Measurements from ENCODE around the gene RELN. TPM values are rescaled to one million over a fixed set of nuclear protein-coding genes. Genes with fewer than 3 reads are reported as not detected.
"Not testable (repeated sequence)": the region's sequence is repeated elsewhere in the genome, so short reads cannot be mapped to it uniquely, and the experiment has no call there.

The RELN gene
- total RNA-seq, 1 experiment from 2014 or later: 59.0 TPM

GRCh38 chr7:103833401-103833800 lies 156.1 kb downstream of the RELN start:
- DNase-seq: no peak
- Histone ChIP-seq H3K27ac (no peak overlapping the region), H3K36me3 (no peaks in the 10 kb centered on the region), H3K27me3 (no peaks in the 10 kb centered on the region), H3K4me1 (no peaks in the 10 kb centered on the region), H3K9me3 (replicated peaks) (no peaks in the 10 kb centered on the region), H3K4me3 (no peak overlapping the region)

- H3K9me3 ChIP-seq (replicated peaks): no peaks in the 10 kb centered on the region
- H3K36me3 ChIP-seq: no peaks in the 10 kb centered on the region
- no peak overlapping the region for H3K27ac ChIP-seq
- H3K4me1 ChIP-seq: no peaks in the 10 kb centered on the region
- H3K4me3 ChIP-seq: no peak overlapping the region
- H3K27me3 ChIP-seq: no peaks in the 10 kb centered on the region
- no peak for DNase-seq
Measured at GRCh38 chr7:103832438-103832837, 157.0 kb downstream of the RELN start.

GRCh38 chr7:103824251-103824650 lies 165.2 kb downstream of the RELN start:
- H3K4me1 ChIP-seq: no peaks in the 10 kb centered on the region; the same call in 1 of the 2 replicates
- no peak for DNase-seq
- H3K9me3 ChIP-seq (replicated peaks): no peaks in the 10 kb centered on the region
- H3K4me3 ChIP-seq: no peak overlapping the region
- no peaks in the 10 kb centered on the region for H3K36me3 ChIP-seq
- H3K27ac ChIP-seq: no peak overlapping the region
- no peaks in the 10 kb centered on the region for H3K27me3 ChIP-seq

DNA sequence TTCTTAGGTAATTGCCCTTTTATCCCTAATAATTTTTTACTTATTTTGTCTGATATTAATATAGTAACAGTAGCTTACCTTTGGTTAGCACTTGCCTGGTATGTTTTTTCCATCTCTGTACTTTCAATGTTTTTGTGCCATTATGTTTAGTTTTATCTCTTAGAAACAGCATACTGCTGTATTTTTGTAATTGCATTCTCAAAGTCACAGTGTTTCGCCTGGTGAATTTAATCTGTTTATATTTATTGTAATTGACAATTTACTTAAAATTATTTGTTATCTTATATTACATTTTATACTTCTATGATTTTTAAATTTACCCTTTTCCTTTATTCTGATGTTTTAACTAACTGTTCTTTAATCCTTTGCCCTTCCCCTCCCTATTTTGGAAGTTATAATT lies 166.4 kb downstream of the RELN start:
- Histone ChIP-seq H3K27ac (no peak overlapping the region), H3K4me1 (no peaks in the 10 kb centered on the region; the same call in 1 of the 2 replicates), H3K36me3 (no peaks in the 10 kb centered on the region), H3K9me3 (replicated peaks) (no peaks in the 10 kb centered on the region), H3K4me3 (no peak overlapping the region), H3K27me3 (no peaks in the 10 kb centered on the region)
- no peak for DNase-seq

GRCh38 chr7:103821092-103821491 lies 168.4 kb downstream of the RELN start:
- no peaks in the 10 kb centered on the region for H3K27me3 ChIP-seq
- DNase-seq: no peak
- no peaks in the 10 kb centered on the region for H3K36me3 ChIP-seq

GRCh38 chr7:103815972-103816371 lies 173.5 kb downstream of the RELN start:
- H3K27me3 ChIP-seq; H3K9me3 ChIP-seq (replicated peaks); H3K27ac ChIP-seq; H3K4me1 ChIP-seq; H3K36me3 ChIP-seq; DNase-seq; H3K4me3 ChIP-seq: not testable (repeated sequence)

More at GRCh38 chr7:103821092-103821491, 168.4 kb downstream of the RELN start:
- H3K27ac ChIP-seq: no peak overlapping the region
- no peaks in the 10 kb centered on the region; the same call in 1 of the 2 replicates for H3K4me1 ChIP-seq
- no peak overlapping the region for H3K4me3 ChIP-seq
- H3K9me3 ChIP-seq (replicated peaks): no peaks in the 10 kb centered on the region

DNA sequence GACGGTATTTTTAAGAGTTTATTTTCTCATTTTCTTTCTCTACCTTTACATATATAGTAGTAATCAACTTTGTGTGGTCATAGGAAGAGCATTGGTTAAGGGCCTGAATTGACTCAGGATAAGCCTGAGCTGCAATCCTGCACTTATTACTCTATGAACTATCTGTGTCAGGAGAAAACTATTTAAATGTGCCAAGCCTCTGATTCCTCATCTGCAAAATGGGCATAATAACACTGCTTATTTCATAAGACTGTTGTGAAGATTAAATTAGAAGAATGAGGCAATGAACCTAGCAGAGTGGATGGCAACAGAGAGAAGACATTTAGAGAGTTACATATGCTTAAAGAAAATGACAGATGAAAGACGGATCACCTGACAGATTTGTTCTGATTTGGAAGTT lies 175.5 kb downstream of the RELN start:
- H3K36me3 ChIP-seq: no peaks in the 10 kb centered on the region
- no peaks in the 10 kb centered on the region for H3K4me1 ChIP-seq
- DNase-seq: no peak
- H3K9me3 ChIP-seq (replicated peaks): no peaks in the 10 kb centered on the region
- no peak overlapping the region for H3K4me3 ChIP-seq
- no peak overlapping the region for H3K27ac ChIP-seq
- no peaks in the 10 kb centered on the region for H3K27me3 ChIP-seq

- DNase-seq: no peak
- no peaks in the 10 kb centered on the region for H3K36me3 ChIP-seq
- H3K27ac ChIP-seq: no peak overlapping the region
- no peaks in the 10 kb centered on the region for H3K27me3 ChIP-seq
- no peaks in the 10 kb centered on the region for H3K9me3 ChIP-seq (replicated peaks)
- no peaks in the 10 kb centered on the region for H3K4me1 ChIP-seq
- no peak overlapping the region for H3K4me3 ChIP-seq
Measured at GRCh38 chr7:103811997-103812396, 177.5 kb downstream of the RELN start.

GRCh38 chr7:103811290-103811689 lies 178.2 kb downstream of the RELN start:
- Histone ChIP-seq H3K4me3 (no peak overlapping the region), H3K4me1 (no peaks in the 10 kb centered on the region), H3K27ac (no peak overlapping the region), H3K27me3 (no peaks in the 10 kb centered on the region), H3K36me3 (no peaks in the 10 kb centered on the region), H3K9me3 (replicated peaks) (no peaks in the 10 kb centered on the region)
- DNase-seq: no peak

DNA sequence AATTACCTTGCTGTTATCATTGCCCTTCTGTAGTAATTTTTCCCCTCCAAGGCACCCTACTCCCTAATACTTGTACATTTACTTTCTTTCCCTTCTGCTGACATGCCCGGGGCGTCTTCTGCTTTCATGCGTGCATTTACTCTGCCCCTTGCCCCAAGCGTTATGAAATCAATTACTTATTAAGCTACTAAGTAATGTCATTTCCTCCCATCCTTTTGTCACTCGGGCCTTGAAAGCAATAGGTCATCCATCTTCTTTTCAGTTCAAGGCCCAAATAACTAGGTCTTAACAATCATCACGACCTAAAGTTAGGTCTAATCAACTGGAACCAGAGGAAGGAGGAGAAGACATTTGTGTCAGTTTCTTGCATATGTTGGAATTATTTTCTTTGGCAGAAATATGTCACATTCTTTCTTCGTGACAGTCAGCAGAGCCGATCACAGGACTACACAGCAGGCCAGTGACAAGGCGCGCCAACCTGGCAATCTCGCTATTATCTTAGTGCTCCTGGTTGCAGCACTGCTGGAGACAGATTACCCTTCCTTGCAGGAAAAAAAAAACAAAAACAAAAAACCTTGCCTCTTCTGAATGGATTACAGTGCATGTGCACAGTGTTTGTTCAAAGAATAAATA lies 179.2 kb downstream of the RELN start:
- Histone ChIP-seq H3K27ac (no peak overlapping the region), H3K27me3 (no peaks in the 10 kb centered on the region), H3K4me3 (no peak overlapping the region), H3K36me3 (no peaks in the 10 kb centered on the region), H3K4me1 (no peaks in the 10 kb centered on the region), H3K9me3 (replicated peaks) (no peaks in the 10 kb centered on the region)
- DNase-seq: no peak

DNA sequence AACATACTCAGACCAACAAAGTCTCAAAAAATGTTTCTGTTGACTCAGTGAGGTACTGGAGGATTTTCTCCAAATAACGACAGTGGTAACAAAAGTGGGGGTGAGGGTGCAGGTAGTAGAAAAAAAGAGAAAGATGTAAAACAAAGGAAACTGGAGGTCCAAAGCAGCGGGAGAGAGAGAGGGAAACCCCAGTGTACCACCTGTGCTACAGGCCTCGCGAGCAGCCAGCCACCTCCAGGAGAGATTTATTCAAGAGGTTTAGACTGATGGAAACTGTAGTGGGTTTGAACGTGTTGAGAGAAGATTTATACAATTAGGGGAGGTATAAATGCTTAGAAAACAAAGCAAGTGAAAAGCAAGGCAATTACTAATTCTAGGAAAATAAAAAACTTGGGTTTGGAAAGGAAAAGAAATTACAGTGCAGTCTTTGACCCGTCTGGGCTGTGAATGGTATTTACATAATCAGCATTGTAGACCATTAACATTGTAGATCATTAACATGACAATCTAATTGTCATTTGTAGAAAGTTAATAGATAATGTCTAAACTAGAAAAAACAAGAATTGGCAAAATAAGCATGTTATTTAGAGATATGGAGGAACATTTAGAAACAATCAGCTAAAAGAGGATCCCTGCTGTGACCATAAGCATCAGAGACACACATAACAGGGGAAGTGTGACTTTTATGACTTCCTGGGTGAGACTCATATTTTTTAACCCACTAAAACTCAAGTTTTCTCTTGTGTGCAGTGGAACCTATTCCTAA lies 180.0 kb downstream of the RELN start:
- no peaks in the 10 kb centered on the region for H3K9me3 ChIP-seq (replicated peaks)
- no peak overlapping the region for H3K27ac ChIP-seq
- no peak for DNase-seq
- H3K27me3 ChIP-seq: no peaks in the 10 kb centered on the region
- H3K4me3 ChIP-seq: no peak overlapping the region
- no peaks in the 10 kb centered on the region for H3K4me1 ChIP-seq
- H3K36me3 ChIP-seq: no peaks in the 10 kb centered on the region

DNA sequence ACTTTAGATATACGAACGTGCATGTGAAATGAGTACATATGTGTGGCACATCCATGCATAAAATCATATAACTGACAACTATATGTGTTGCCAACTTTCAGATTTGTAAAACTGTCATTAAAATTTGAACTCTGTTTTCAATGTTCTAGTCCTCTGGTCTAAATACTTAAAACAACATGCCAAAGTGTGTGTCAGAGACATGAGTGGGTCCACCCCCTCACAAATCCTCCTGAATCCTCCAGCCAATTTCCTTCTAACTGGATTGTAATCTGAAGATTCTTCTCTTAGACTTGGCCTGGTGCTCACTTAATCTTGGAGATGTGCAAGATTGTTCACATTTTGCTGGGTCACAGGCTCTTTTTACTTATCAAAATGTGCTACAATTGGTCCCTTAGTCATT lies 184.1 kb downstream of the RELN start:
- no peak overlapping the region for H3K4me3 ChIP-seq
- no peaks in the 10 kb centered on the region for H3K4me1 ChIP-seq
- no peak overlapping the region for H3K27ac ChIP-seq
- H3K27me3 ChIP-seq: no peaks in the 10 kb centered on the region
- H3K36me3 ChIP-seq: no peaks in the 10 kb centered on the region
- no peaks in the 10 kb centered on the region for H3K9me3 ChIP-seq (replicated peaks)
- DNase-seq: no peak

- no peaks in the 10 kb centered on the region for H3K36me3 ChIP-seq
- no peaks in the 10 kb centered on the region for H3K9me3 ChIP-seq (replicated peaks)
- no peak overlapping the region for H3K4me3 ChIP-seq
- DNase-seq: no peak
- no peaks in the 10 kb centered on the region for H3K4me1 ChIP-seq
- H3K27me3 ChIP-seq: no peaks in the 10 kb centered on the region
- no peak overlapping the region for H3K27ac ChIP-seq
Measured at GRCh38 chr7:103803631-103804030, 185.8 kb downstream of the RELN start.

DNA sequence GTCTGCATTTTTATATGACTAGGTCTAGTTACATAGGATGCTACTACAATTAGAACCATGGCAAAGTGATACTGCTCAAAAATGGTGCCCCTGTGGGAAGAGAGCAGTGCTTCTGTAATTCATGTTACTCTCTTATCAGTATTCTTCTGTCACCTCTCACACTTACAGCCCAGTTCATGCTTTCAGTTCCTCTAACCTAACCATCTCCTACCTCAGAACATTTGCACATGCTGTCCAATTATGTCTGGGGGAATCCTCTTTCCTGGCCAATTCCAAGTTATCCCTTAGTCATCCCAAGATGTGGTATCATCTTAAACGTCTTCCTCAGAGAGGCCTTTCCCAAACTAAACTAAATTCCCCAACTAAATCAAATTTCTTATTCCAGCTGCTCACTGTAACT lies 190.2 kb downstream of the RELN start:
- H3K4me1 ChIP-seq: no peaks in the 10 kb centered on the region
- H3K9me3 ChIP-seq (replicated peaks): no peaks in the 10 kb centered on the region
- no peaks in the 10 kb centered on the region for H3K27me3 ChIP-seq
- no peak overlapping the region for H3K4me3 ChIP-seq
- no peaks in the 10 kb centered on the region for H3K36me3 ChIP-seq
- no peak overlapping the region for H3K27ac ChIP-seq
- no peak for DNase-seq

- no peak overlapping the region for H3K27ac ChIP-seq
- no peaks in the 10 kb centered on the region for H3K36me3 ChIP-seq
- no peak for DNase-seq
- H3K27me3 ChIP-seq: no peaks in the 10 kb centered on the region
- H3K9me3 ChIP-seq (replicated peaks): no peaks in the 10 kb centered on the region
- no peaks in the 10 kb centered on the region for H3K4me1 ChIP-seq
- H3K4me3 ChIP-seq: no peak overlapping the region
Measured at GRCh38 chr7:103797647-103798307, 191.7 kb downstream of the RELN start.

Data from SJCRH30 (cell line).